IPS-18a (cell line): Measurements from ENCODE around the gene MT1M.
A peak's percentile ranks its signal among the peaks of the same experiment; 100 is the strongest.
"Not testable (repeated sequence)": the region's sequence is repeated elsewhere in the genome, so short reads cannot be mapped to it uniquely, and the experiment has no call there.

Source experiments
- H3K27ac ChIP-seq: one replicate; pipeline ENCODE4 v1.5.1; 2013; ENCODE audit warnings: low read length
- H3K27me3 ChIP-seq: one replicate; pipeline ENCODE4 v1.6.1; 2013; ENCODE audit warnings: mild to moderate bottlenecking, low read length; ENCODE audit not compliant: control insufficient read depth, insufficient read depth
- H3K36me3 ChIP-seq: one replicate; pipeline ENCODE4 v1.6.1; 2013; ENCODE audit warnings: low read depth, low read length; ENCODE audit not compliant: control insufficient read depth
- H3K4me1 ChIP-seq: one replicate; pipeline ENCODE4 v1.6.1; 2013; ENCODE audit warnings: low read depth, low read length; ENCODE audit not compliant: control insufficient read depth
- H3K4me3 ChIP-seq: one replicate; pipeline ENCODE4 v1.5.1; 2013; ENCODE audit warnings: low read length
- H3K9ac ChIP-seq: one replicate; pipeline ENCODE4 v1.6.1; 2013; ENCODE audit warnings: mild to moderate bottlenecking, low read length, moderate library complexity
- H3K9me3 ChIP-seq: one replicate; pipeline ENCODE4 v1.6.1; 2013; ENCODE audit warnings: low read depth, low read length; ENCODE audit not compliant: control insufficient read depth

Gene MT1M

GRCh38 chr16:56621665-56622445 lies 10.6 kb upstream of the MT1M start:
- Histone ChIP-seq H3K4me1 (peaks cover 25% of the 10 kb centered on the region), H3K27me3 (peaks cover 100% of the 10 kb centered on the region)
- not testable (repeated sequence) for H3K9me3 ChIP-seq, H3K9ac ChIP-seq, H3K4me3 ChIP-seq, H3K36me3 ChIP-seq, H3K27ac ChIP-seq

- H3K27ac ChIP-seq, H3K4me3 ChIP-seq, H3K9ac ChIP-seq, H3K9me3 ChIP-seq, H3K36me3 ChIP-seq: not testable (repeated sequence)
- H3K4me1 ChIP-seq = peaks cover 21% of the 10 kb centered on the region
- H3K27me3 ChIP-seq = peaks cover 100% of the 10 kb centered on the region
Measured at GRCh38 chr16:56623184-56623583, 9.3 kb upstream of the MT1M start.

DNA sequence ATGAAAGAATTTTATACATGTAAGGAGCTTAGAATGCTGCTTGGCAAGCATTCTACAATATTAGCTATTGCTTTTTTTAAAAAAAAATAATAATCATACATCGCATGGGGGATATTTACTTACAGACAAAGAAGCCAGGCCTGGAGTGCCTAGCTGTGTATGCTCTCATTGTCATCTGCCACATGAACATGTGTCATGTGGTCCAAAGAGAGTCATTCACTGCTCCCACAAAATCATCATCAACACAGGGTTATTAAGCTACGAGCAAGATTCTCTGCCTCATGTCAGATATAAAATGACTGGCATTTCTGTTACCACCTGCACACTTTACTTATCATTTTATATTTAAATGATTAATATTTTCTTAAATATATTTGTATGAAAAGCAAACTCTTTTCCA lies 8.8 kb upstream of the MT1M start:
- H3K4me3 ChIP-seq = no peak overlapping the region
- H3K9ac ChIP-seq = no peak overlapping the region
- peaks cover 20% of the 10 kb centered on the region for H3K4me1 ChIP-seq
- no peaks in the 10 kb centered on the region for H3K9me3 ChIP-seq
- no peaks in the 10 kb centered on the region for H3K36me3 ChIP-seq
- no peak overlapping the region for H3K27ac ChIP-seq
- peaks cover 100% of the 10 kb centered on the region for H3K27me3 ChIP-seq

DNA sequence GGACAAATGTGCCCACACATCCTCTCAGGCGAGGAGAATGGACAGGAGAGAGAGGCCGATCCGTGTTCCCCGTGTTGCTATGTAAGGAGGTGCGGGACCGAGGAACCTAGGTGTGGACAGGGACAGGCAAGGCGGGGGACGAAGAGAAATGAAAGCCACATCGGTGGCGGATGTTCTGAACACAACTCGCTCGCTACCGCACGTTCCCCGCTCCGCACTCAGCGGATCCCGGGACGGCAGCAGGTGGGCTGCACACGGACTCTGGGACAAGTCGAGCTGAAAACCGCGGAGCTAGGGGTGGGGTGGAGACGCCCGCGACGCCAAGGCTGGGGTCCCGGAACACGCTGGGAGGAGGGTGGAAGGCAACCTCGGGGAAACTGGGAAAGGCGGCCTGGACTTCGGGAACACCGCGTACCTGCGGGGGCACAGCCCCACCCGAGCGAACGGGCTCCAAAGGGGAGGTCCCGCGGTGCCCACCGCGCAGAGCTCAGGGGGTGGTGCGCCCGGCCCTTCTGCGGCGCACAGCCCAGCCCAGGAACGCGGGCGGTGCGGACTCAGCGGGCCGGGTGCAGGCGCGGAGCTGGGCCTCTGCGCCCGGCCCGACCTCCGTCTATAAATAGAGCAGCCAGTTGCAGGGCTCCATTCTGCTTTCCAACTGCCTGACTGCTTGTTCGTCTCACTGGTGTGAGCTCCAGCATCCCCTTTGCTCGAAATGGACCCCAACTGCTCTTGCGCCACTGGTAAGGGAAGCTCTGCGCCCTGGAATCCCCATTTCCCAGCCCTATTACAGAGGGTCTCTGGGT lies 7.1 kb upstream of the MT1M start, which contains the start of gene MT1E:
Gene MT1E (plus strand): TSS at position 642 of the 803 bp plus-strand sequence. CDS start 71 bp downstream, at position 713.
- H3K9me3 ChIP-seq = no peaks in the 10 kb centered on the region
- peaks cover 100% of the 10 kb centered on the region for H3K27me3 ChIP-seq
- H3K4me3 ChIP-seq = peak within 1 kb of the TSS; percentile 60
- peaks cover 20% of the 10 kb centered on the region for H3K4me1 ChIP-seq
- no peak within 1 kb of the TSS for H3K27ac ChIP-seq
- peak within 1 kb of the TSS; percentile 8 for H3K9ac ChIP-seq
- H3K36me3 ChIP-seq = no peaks in the 10 kb centered on the region

- Histone ChIP-seq H3K36me3 (no peaks in the 10 kb centered on the region), H3K27ac (no peak overlapping the region), H3K9ac (peak overlapping the region; percentile 8), H3K4me3 (peak overlapping the region; percentile 60), H3K9me3 (no peaks in the 10 kb centered on the region), H3K27me3 (peaks cover 100% of the 10 kb centered on the region), H3K4me1 (peaks cover 19% of the 10 kb centered on the region)
Measured at GRCh38 chr16:56625943-56626654, 6.4 kb upstream of the MT1M start.

DNA sequence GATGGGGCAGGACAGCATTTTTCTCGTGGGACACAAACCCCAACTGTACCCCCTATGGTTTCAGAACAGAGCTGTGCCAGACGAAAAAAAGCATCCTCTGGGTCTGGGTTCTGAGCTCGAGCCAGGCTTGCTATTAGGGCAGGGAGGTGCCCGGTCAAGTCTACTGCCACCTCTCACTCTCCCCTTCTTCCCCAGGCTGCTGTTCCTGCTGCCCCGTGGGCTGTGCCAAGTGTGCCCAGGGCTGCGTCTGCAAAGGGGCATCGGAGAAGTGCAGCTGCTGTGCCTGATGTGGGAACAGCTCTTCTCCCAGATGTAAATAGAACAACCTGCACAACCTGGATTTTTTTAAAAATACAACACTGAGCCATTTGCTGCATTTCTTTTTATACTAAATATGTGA lies 5.8 kb upstream of the MT1M start:
- no peak overlapping the region for H3K4me3 ChIP-seq
- H3K9me3 ChIP-seq = no peaks in the 10 kb centered on the region
- H3K27ac ChIP-seq = no peak overlapping the region
- no peaks in the 10 kb centered on the region for H3K36me3 ChIP-seq
- peaks cover 13% of the 10 kb centered on the region for H3K4me1 ChIP-seq
- no peak overlapping the region for H3K9ac ChIP-seq
- H3K27me3 ChIP-seq = peaks cover 100% of the 10 kb centered on the region

- no peak overlapping the region for H3K9ac ChIP-seq
- H3K27ac ChIP-seq = no peak overlapping the region
- no peaks in the 10 kb centered on the region for H3K36me3 ChIP-seq
- no peak overlapping the region for H3K4me3 ChIP-seq
- H3K9me3 ChIP-seq = no peaks in the 10 kb centered on the region
- H3K27me3 ChIP-seq = peaks cover 100% of the 10 kb centered on the region
- peaks cover 12% of the 10 kb centered on the region for H3K4me1 ChIP-seq
Measured at GRCh38 chr16:56628486-56629350, 3.7 kb upstream of the MT1M start.

DNA sequence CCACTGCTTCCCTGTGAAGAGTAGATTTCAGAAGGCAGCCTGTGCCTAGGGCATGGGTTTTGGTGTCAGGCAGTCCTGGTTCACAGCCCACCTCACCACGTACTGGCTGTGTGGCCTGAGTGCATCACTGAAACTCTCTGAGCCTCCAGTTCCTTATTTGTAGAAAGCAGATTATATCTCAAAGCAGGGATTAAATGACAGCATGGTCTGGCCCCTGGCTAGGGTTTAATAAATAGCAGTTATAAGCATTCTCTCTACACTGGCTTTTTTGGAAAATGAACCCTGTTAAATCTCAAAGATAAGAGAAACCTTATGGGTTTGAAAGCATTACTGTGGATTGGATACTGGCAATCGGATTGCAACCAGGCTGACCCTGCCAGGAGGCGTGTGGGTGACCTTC lies 2.9 kb upstream of the MT1M start:
- Histone ChIP-seq H3K27me3 (peaks cover 100% of the 10 kb centered on the region), H3K4me1 (peaks cover 12% of the 10 kb centered on the region), H3K9me3 (no peaks in the 10 kb centered on the region), H3K4me3 (no peak overlapping the region), H3K27ac (no peak overlapping the region), H3K9ac (no peak overlapping the region), H3K36me3 (no peaks in the 10 kb centered on the region)

- Histone ChIP-seq H3K36me3 (no peaks in the 10 kb centered on the region), H3K4me3 (no peak overlapping the region), H3K27ac (no peak overlapping the region), H3K4me1 (peaks cover 12% of the 10 kb centered on the region), H3K27me3 (peaks cover 100% of the 10 kb centered on the region), H3K9me3 (no peaks in the 10 kb centered on the region), H3K9ac (no peak overlapping the region)
Measured at GRCh38 chr16:56630134-56630533, 2.3 kb upstream of the MT1M start.

GRCh38 chr16:56631197-56631596 lies 1.3 kb upstream of the MT1M start:
- no peak overlapping the region for H3K27ac ChIP-seq
- peaks cover 100% of the 10 kb centered on the region for H3K27me3 ChIP-seq
- H3K4me3 ChIP-seq = no peak overlapping the region

GRCh38 chr16:56631832-56632155 lies 665 bp upstream of the MT1M start:
- peaks cover 5% of the 10 kb centered on the region for H3K4me1 ChIP-seq
- no peaks in the 10 kb centered on the region for H3K36me3 ChIP-seq
- H3K4me3 ChIP-seq = peak overlapping the region; percentile 48
- H3K9ac ChIP-seq = no peak overlapping the region
- peaks cover 100% of the 10 kb centered on the region for H3K27me3 ChIP-seq
- no peak overlapping the region for H3K27ac ChIP-seq
- H3K9me3 ChIP-seq = no peaks in the 10 kb centered on the region

More at GRCh38 chr16:56631197-56631596, 1.3 kb upstream of the MT1M start:
- Histone ChIP-seq H3K4me1 (peaks cover 7% of the 10 kb centered on the region), H3K9ac (no peak overlapping the region), H3K9me3 (no peaks in the 10 kb centered on the region), H3K36me3 (no peaks in the 10 kb centered on the region)
